Heart left ventricle (tissue), 16 donors: Measurements from ENCODE around the gene SEZ6L2. TPM values are rescaled to one million over a fixed set of nuclear protein-coding genes. Genes with fewer than 3 reads are reported as not detected.
A peak's percentile ranks its signal among the peaks of the same experiment; 100 is the strongest.

ENCODE experiments used
- ATAC-seq, 4 donors: fragments of 200-7000 bp; cut with Tn5 transposase; one replicate each; pipeline ENCODE4 v1.9.1; 2020 to 2022; ENCODE audit warnings: moderate library complexity in 4 of 4, mild to moderate bottlenecking in 3 of 4, moderate number of reproducible peaks in 1 of 4
- DNase-seq, 5 donors: peaks; one replicate each; pipeline ENCODE4 v3.0.0-alpha.2; 2020
- H3K27ac ChIP-seq, 12 donors: fragments of 200-600 bp; sonication (generic) in 4 of 12; one replicate each; pipeline versions ENCODE4 v1.5.0 to v1.8.0; 2016 to 2022; ENCODE audit warnings: mild to moderate bottlenecking in 2 of 12
- H3K27me3 ChIP-seq, 9 donors: fragments of 200-600 bp; sonication (generic) in 2 of 9; one replicate each; pipeline versions ENCODE4 v1.5.1 to v1.8.0; 2016 to 2022; ENCODE audit warnings: mild to moderate bottlenecking in 3 of 9
- H3K36me3 ChIP-seq, 9 donors: fragments of 200-600 bp; sonication (generic) in 2 of 9; one replicate each; pipeline versions ENCODE4 v1.5.0 to v1.8.0; 2018 to 2022; ENCODE audit warnings: mild to moderate bottlenecking in 2 of 9
- H3K4me1 ChIP-seq, 12 donors: fragments of 200-600 bp; sonication (generic) in 4 of 12; one replicate each; pipeline versions ENCODE4 v1.5.0 to v1.8.0; 2016 to 2022; ENCODE audit warnings: mild to moderate bottlenecking in 3 of 12
- H3K4me3 ChIP-seq, 12 donors: fragments of 200-600 bp; sonication (generic) in 4 of 12; one replicate each; pipeline versions ENCODE4 v1.5.0 to v1.8.0; 2017 to 2022; ENCODE audit warnings: mild to moderate bottlenecking in 9 of 12, moderate library complexity in 4 of 12
- H3K9me3 ChIP-seq, 12 donors: fragments of 200-600 bp; sonication (generic) in 4 of 12; one replicate each; pipeline versions ENCODE4 v1.5.0 to v1.8.0; 2016 to 2022; ENCODE audit warnings: mild to moderate bottlenecking in 1 of 12
- POLR2A ChIP-seq, 2 donors: fragments of 450-650 bp; IDR thresholded peaks; one replicate each; pipeline ENCODE4 v1.6.1; 2017; ENCODE audit warnings: antibody characterized with exemption in 2 of 2, mild to moderate bottlenecking in 2 of 2, moderate library complexity in 2 of 2
- WGBS, 4 donors: extraction: QIAGEN DNeasy Blood & Tissue Kit in 2 of 4; methylation state at CpG; one replicate each; pipeline versions ENCODE4 v1.1.5 to v1.1.7; 2013 to 2018; 5-methylcytosine and 5-hydroxymethylcytosine counted together
- intact Hi-C, 10 donors: fragments of 100-400 bp; cut with DNase I; formaldehyde crosslinking; loops; one replicate each; pipeline versions ENCODE4 v1.11.1 to v1.14.2; 2022
- long read RNA-seq, 3 donors: library from polyadenylated mRNA; unstranded; transcript quantifications; one replicate each; pipeline ENCODE4 v2.0.0, GENCODE V29; 2020 to 2021
- polyA plus RNA-seq, 2 donors: library from polyadenylated mRNA; stranded (reverse); fragments of 200-250 nt; gene quantifications; one replicate each; pipeline ENCODE4 v1.2.3, GENCODE V29; 2013
- total RNA-seq, 9 donors: library from RNA; depleted of rRNA in 2 of 9; stranded (reverse); fragments of >200 nt in 2 of 9; fragmentation: NEBNext Ultra II Directional in 3 of 9; extraction: Animal tissue kit (Norgen Biotek cat#: 25700) in 3 of 9; gene quantifications; one replicate each; pipeline versions ENCODE4 v1.1.0 to v1.2.4, GENCODE V29; 2016 to 2023
- TF ChIP-seq, protein P1 (sequence below), 12 donors: fragments of 200-600 bp; sonication (generic) in 4 of 12; IDR thresholded peaks; one replicate each; pipeline versions ENCODE4 v1.5.0 to v1.8.0; 2018 to 2022; ENCODE audit warnings: antibody characterized with exemption in 12 of 12, mild to moderate bottlenecking in 5 of 12
- donor health status: ischemic (EF 13 %, LVEDD 7.1; RV severe dilation, severe dysfunction).
- donor health status: healthy with polysubstance abuse.
- donor health status: DM: no; HTN: yes; CAD: no.
- donor health status: DM: no; HTN: no; CAD: no.
- donor health status: ischemic (EF 25% LVEDD 6.9; RV normal size, moderate dysfunction).
- donor health status: ischemic (EF 25% LVEDD 5.7; RV mildly dilated, moderate dysfunction).
- donor health status: healthy.
- donor health status: DM: yes; HTN: yes; CAD: no.
- donor health status: ischemic (EF 35%, LVEDD 5.7; RV mildly dilated, moderate dysfunction).
- donor health status: nonischemic (EF 11% LVEDD 7.7; RV severe dilation, severe dysfunction).
- donor health status: DM: yes; HTN: yes; CAD: no.
- donor health status: PGD.
- donor health status: ischemic (EF 29% LVEDD 5.4; RV normal size, mild dysfunction).
- donor health status: nonischemic (EF 23%, LVEDD 6.1; RV moderate dilation, normal function).

The SEZ6L2 gene
- total RNA-seq (1 to 10 TPM in 5 of 9 donors, under 1 TPM in 3, not detected in 1; 0.16 to 8.9 (median 1.4) TPM), polyA plus RNA-seq (under 1 TPM; 0.15 to 0.51 TPM)
- long read RNA-seq, donor 1 = 0 reads
- long read RNA-seq, donor 2, partial matches to known transcripts = 2 of 2 reads
- long read RNA-seq, donor 2, other reads (novel, unspliced or antisense) = 0 of 2 reads
- long read RNA-seq, donor 3 = 0 reads

- H3K27me3 ChIP-seq = peaks cover 6 to 30% (median 19%) of the 10 kb centered on the region in 9 donors
- H3K4me1 ChIP-seq = peaks cover 0 to 23% (median 7%) of the 10 kb centered on the region in 12 donors
- H3K36me3 ChIP-seq = no peaks in the 10 kb centered on the region
- H3K9me3 ChIP-seq = no peaks in the 10 kb centered on the region
- DNase-seq (peak in 3 of 5 donors; percentile 54 to 73 (median 60)), ATAC-seq (peak in 3 of 4 donors; percentile 34 to 66 (median 45))
- WGBS, 4 donors = 1 to 3% (median 1%) methylated on average over 16 to 29 of the region's 29 CpGs
- peak within 1 kb of the TSS; percentile 38 to 77 (median 60) for H3K4me3 ChIP-seq
- peak within 1 kb of the TSS in 3 of 12 donors; percentile 16 to 37 (median 30) for H3K27ac ChIP-seq
- intact Hi-C loops = loop anchor here in 1 of 10 donors (1.0 kb wide), 1 partner anchor 27 kb away; the partner anchor contains the start of gene KCTD13
- TF ChIP-seq, protein P1, sequence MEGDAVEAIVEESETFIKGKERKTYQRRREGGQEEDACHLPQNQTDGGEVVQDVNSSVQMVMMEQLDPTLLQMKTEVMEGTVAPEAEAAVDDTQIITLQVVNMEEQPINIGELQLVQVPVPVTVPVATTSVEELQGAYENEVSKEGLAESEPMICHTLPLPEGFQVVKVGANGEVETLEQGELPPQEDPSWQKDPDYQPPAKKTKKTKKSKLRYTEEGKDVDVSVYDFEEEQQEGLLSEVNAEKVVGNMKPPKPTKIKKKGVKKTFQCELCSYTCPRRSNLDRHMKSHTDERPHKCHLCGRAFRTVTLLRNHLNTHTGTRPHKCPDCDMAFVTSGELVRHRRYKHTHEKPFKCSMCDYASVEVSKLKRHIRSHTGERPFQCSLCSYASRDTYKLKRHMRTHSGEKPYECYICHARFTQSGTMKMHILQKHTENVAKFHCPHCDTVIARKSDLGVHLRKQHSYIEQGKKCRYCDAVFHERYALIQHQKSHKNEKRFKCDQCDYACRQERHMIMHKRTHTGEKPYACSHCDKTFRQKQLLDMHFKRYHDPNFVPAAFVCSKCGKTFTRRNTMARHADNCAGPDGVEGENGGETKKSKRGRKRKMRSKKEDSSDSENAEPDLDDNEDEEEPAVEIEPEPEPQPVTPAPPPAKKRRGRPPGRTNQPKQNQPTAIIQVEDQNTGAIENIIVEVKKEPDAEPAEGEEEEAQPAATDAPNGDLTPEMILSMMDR (IDR thresholded peaks at IDR 0.05) = peak in 1 of 12 donors; percentile 17
- no peak for TF ChIP-seq POLR2A (IDR thresholded peaks at IDR 0.05)
These were observed at the start of gene SEZ6L2 for GRCh38 chr16:29899516-29900101. Gene SEZ6L2, minus strand, starts transcription at chr16:29899550. Its CDS starts 531 bp downstream, at chr16:29899019.

DNA sequence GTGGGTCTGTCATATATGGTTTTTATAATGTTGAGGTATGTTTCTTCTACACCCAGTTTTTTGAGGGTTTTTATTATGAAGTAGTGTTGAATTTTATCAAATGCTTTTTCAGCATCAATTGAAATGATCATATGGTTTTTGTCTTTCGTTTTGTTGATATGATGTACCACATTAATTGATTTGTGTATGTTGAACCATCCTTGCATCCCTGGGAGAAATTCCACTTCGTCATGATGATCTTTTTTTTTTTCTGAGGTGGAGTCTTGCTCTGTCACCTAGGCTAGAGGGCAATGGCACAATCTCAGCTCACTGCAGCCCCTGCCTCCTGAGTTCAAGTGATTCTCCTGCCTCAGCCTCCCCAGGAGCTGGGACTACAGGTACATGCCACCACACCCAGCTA, 48.5 kb upstream of the SEZ6L2 start:
- intact Hi-C loops = loop anchor here in 1 of 10 donors (10.0 kb wide), 1 partner anchor 63 kb away; no protein-coding TSS in a partner anchor
- DNase-seq = no peak
- H3K9me3 ChIP-seq = peaks cover 0 to 13% (median 0%) of the 10 kb centered on the region in 12 donors
- H3K4me3 ChIP-seq = no peak overlapping the region
- no peak for ATAC-seq
- H3K36me3 ChIP-seq = no peaks in the 10 kb centered on the region
- no peak overlapping the region for H3K27ac ChIP-seq
- TF ChIP-seq, protein P1 (IDR thresholded peaks at IDR 0.05) = no peak
- TF ChIP-seq POLR2A (IDR thresholded peaks at IDR 0.05) = no peak
- H3K4me1 ChIP-seq = no peaks in the 10 kb centered on the region
- WGBS, 4 donors = 77 to 86% (median 84%) methylated on average over 2 of the region's 2 CpGs
- no peaks in the 10 kb centered on the region for H3K27me3 ChIP-seq

DNA sequence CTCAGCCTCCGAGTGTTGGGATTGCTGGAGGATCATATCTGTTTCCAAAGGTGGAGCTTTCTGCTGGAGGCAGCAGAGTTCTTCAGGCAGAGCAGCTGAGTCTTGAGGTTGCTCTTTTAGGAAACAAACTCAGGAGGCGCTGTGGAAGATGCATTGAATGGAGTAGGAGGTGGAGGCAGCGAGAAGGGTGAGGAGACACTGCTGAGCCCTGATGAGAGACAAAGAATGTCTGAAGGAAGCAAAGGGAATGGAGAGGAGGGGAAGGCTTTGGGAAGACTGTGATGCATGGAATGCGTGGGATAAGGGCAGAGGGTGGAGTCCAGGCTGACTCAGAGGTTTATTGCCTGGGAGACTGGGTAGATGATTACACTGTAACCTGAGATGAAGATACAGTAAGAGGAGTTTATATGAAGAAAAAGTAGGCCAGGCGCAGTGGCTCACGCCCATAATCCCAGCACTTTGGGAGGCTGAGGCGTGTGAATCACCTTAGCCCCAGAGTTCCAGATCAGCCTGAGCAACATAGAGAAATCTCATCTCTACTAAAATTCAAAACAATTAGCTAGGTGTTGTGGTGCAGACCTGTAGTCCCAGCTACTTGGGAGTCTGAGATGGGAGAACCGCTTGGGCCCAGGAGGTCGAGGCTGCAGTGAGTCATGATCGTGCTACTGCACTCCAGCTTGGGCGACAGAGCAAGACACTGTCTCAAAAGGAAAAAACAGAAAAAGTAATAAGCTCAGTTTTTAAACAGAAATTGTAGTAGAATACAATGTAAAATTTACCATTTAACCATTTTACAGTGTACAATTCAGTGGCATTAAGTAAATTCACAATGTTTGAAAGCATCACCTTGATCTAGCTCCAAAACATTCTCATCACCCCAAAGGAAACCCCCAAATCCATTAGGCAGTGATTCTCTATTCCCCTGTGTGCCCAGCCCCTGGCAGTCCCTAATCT, 44.8 kb upstream of the SEZ6L2 start:
- no peaks in the 10 kb centered on the region for H3K36me3 ChIP-seq
- intact Hi-C loops = loop anchor here in 2 of 10 donors (5.0 to 10.0 kb wide), 2 partner anchors 52 to 59 kb away; no protein-coding TSS in a partner anchor
- H3K9me3 ChIP-seq = no peaks in the 10 kb centered on the region
- DNase-seq = no peak
- no peaks in the 10 kb centered on the region for H3K27me3 ChIP-seq
- 66 to 70% (median 66%) methylated on average over 11 of the region's 11 CpGs for WGBS, 4 donors
- H3K27ac ChIP-seq = peak overlapping the region in 3 of 12 donors; percentile 2 to 24 (median 4)
- no peak for TF ChIP-seq POLR2A (IDR thresholded peaks at IDR 0.05)
- TF ChIP-seq, protein P1 (IDR thresholded peaks at IDR 0.05) = no peak
- H3K4me1 ChIP-seq = no peaks in the 10 kb centered on the region
- peak; percentile 58 to 97 (median 76) for ATAC-seq
- no peak overlapping the region for H3K4me3 ChIP-seq
